ENCODE data around the gene CTIF.

Gene CTIF

GRCh38 chr18:48780913-48781162 lies 242.0 kb downstream of the CTIF start:
- DNase-seq = no peak

GRCh38 chr18:48781163-48781987 lies 242.5 kb downstream of the CTIF start:
- no peak for DNase-seq

DNA sequence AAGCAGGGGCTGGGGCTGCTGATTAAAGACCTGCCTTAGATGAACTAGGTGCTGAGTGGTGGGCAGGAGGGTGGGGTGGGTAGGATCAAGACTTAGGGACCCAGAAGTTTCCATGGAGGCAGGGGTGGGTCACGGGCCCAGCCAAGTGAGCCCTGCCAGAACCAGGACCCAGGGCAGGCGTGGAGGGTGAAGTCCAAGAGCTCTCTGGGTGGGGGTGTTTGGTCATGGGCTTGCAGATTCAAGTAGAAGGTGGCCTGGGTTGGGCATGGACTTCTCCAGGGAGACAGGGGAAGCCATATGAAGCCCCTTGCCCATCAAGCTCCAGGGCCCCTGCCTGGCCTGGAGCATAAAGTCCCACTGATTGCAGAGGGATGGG lies 243.1 kb downstream of the CTIF start:
- DNase-seq = no peak

- no peak for DNase-seq
These were observed 243.6 kb downstream of the CTIF start for GRCh38 chr18:48782381-48782861.

GRCh38 chr18:48783616-48784520 lies 245.0 kb downstream of the CTIF start:
- DNase-seq = no peak

DNA sequence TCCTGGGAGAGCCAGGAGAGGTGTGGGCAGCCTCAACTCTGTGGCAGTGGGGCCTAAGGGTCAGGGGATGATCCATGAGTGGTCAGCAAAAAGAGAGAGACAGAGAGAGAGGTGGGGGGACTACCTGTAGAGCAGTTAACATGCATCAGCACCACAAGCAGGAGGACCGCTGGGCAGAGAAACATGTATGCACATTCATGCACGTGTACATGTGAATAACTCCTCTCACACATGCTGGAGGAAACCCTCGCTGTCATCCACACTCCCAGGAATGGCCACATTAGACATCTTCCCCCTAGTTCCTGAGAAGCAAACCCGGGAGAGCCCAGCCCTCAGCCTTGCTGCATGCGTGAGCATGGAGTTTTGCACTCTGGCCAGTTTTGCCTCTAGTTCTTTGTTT lies 245.8 kb downstream of the CTIF start:
- no peak for DNase-seq

GRCh38 chr18:48785091-48785614 lies 246.3 kb downstream of the CTIF start:
- DNase-seq = no peak

DNA sequence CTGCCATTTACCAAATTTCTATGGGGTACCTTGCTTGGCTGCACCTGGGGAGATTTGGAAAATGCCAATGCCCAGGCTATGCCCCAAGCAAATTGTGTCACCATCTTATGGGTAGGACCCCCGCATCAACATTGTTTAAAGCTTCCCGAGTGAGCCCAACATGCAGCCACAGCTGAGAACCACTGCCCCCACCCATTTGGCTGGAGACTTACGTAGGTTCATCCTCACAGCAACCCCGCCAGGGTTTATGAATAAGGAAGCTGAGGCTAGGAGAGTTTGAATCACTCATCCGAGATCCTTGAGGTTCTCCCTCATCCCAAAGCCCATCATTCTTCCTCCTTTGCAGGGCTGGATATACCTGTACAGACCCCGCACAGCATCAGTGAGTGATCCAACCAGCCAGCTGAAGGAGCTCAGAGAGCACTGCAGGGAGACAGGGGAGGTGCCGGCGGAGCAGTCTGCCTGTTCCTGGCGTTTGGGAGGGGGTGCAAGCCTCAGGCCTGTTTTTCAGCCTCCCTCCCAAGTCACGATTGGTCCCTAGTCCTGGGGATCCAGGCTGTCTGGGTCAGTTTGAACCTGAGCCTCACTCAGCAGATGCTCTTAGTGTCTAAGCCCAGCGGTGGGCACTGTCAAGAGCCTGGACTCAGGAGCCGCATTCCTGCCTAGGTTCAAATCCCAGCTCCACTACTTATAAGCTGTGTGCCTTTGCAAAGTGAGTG lies 247.1 kb downstream of the CTIF start:
- DNase-seq = no peak

DNA sequence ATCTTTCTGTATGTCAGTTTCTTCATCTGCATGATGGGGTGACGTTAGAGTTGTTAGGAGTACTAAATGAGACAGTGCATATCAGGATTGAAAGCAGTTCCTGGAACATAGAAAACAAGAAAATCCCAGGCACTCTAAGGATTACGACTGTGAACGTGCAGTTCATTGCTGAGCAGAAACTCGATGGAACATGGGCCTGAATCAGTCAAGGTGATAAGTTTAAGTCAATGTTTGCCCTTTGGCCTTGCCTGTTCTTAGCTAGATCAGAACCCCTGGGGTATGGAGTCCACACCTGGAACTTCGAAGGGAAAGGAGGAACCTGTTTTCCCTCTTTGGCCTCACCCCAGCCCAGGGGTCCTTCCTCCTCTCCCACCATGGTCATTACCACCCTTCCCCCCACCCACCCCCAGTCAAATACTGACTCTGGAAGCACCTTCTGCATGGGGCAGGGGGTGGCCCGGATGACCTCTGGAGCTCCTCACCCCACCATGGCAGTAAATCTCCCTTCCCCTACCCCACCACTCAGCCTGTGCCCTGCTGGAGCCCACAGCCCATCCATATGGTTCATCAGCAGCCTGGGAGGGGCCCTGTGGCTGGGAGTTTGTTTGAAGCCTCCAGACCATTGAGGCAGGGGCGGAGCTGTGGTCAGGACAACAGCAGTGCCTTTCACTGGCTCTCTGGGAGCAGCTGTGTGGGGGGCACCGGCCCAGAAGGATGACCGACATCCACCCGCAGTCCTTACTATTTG lies 247.8 kb downstream of the CTIF start:
- no peak for DNase-seq

- DNase-seq = no peak
These were observed 248.6 kb downstream of the CTIF start for GRCh38 chr18:48787203-48788151.

DNA sequence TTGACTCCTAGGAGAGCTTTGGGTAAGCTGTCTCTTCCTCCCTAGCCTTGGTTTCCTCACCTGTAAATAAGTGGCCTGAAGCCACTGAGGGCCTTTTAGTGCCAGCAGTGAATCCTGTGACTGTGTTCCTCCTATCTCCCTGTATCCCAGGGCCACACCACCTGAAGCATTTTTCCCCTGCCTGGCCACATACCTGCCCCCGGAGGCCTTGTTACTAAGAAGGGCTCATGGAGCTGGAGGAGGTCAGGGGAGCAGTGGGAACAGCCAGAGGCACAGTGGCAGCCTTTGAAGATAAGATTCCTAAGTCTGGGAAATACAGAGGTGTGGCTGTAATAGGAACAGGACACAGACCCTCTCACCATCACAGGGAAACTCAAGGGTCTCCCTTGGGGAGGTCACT lies 249.5 kb downstream of the CTIF start:
- no peak for DNase-seq

DNA sequence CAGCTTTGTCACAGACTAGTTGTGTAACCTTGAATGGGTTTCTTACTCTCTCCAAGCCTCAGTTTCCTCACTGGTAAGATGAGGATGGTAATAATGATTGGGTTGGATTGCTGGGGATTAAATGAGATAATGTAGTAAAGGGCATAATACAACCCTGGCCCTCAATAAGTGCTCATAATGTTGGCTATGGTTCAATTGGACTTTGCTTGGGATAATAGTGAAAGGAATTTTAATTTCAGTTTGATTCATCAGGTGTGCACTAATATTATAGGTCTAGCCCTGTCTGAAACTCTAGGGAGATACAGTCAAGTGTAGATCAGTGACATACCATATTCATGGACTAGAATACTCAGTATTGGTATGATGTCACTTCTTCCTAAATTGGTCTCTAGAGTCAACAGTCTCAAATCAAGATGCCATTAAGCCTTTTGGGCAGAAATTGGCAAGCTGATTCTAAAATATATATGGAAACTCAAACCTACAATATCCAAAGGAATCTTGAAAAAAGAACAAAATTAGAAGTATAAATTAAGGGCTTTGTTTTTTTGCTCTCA lies 250.5 kb downstream of the CTIF start:
- no peak for DNase-seq

- no peak for DNase-seq
These were observed 251.5 kb downstream of the CTIF start for GRCh38 chr18:48790226-48790863.

DNA sequence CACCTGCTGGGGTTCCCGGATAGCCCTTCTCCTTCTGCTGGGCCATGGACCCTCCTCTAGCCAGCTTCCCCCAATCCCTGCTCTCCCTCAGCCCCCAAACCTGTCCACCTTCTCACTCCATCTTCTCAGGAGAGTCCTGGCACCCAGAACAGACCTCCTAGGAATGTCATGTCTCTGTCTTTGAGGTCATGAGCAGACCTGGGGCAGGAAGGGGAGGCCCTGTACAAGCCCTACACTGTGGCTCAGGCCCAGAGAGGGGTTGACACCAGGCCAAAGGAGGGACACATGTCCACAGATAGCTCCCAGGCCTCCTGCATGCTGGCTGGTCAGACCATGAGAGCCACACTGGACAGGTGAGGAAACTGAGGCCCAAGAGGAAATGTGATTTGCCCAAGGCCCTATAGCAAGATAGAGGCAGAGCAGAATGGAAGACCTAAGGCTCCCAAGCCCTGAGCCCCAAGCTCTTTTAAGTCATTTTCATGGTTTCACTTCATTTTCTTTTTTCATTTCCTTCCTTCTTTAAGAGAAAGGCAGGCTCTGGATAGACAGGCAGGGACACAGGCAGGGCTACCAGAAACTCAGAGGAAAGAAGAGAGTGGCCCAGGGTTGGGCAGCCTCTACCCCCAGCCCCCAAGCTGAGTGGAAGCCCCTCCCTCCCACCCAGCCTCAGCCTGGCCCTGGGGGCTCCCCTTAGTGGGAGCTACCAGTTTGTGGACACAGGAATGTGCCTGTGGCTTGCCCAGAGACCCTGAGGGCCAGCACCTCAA lies 252.2 kb downstream of the CTIF start:
- DNase-seq = no peak

GRCh38 chr18:48791636-48792105 lies 252.8 kb downstream of the CTIF start:
- no peak for DNase-seq

DNA sequence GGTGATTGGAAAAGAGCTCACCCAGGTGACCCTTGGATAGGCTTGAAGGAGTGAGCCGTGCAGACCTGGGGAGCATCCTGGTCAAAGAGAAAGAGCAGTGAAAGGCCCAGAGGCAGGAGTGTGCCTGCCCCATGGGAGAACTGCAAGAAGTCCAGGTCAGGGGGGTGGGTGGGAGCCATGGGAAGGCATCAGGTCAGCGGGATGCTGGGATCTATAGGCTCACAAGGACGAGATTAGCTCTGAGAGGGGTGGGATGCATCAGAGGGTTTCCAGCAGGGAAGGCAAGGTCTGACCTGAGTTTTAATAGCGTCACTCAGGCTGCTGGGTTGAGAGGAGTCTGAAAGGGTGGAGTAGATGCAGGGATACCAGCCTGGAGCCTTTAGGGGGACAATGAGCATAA lies 253.3 kb downstream of the CTIF start:
- no peak for DNase-seq

GRCh38 chr18:48792611-48793380 lies 254.0 kb downstream of the CTIF start:
- no peak for DNase-seq

DNA sequence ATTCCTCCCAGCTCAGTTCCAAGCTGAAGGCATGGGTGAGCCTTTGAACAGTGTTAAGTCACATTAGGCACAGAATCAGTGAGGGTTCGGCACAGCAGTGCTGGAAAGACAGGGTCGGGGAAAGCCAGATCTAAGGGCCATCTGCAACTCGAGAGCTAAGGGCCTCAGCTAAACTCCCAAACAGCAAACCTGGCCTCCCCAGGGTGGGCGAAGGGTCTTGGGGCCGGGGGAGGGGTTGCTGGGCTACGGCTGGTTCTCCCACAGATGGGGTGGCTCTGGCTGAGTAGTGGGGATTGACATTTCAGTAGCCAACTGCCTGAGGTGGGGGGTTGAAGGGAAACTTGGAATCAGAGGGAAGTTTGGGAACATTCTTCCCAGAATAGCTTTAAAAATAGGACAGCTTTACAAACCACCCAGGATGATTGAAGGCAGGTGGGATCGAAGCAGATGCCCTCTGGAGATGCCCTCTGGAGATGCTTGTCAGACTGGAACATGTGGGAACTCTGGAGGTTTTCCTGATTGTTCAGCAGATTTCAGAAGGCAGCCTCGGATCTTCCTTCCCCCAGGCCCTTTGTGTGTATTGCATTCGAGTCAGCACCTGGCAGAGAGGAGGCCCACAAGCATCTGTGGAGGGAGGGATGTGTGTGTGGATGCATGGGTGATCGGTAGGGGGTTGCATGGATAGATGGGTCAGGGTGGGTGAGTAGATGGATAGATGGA lies 255.6 kb downstream of the CTIF start:
- DNase-seq = no peak
